Large intestine (tissue), 3 donors: Measurements from ENCODE around the gene DAGLA. TPM values are rescaled to one million over a fixed set of nuclear protein-coding genes. Genes with fewer than 3 reads are reported as not detected.
A peak's percentile ranks its signal among the peaks of the same experiment; 100 is the strongest.

Source experiments
- DNase-seq, 2 donors: peaks; one replicate each; pipeline versions ENCODE4 v3.0.0 to v3.0.0-alpha.2; 2013
- H3K27ac ChIP-seq: one replicate; pipeline ENCODE4 v1.5.1; 2013; ENCODE audit warnings: low read length
- H3K27me3 ChIP-seq: 2 replicates; pipeline ENCODE4 v1.6.1; 2013; ENCODE audit warnings: low read length; ENCODE audit not compliant: control insufficient read depth, insufficient read depth
- H3K36me3 ChIP-seq: 2 replicates; pipeline ENCODE4 v1.6.1; 2013; ENCODE audit warnings: low read length; ENCODE audit not compliant: control insufficient read depth, insufficient read depth
- H3K4me1 ChIP-seq: one replicate; pipeline ENCODE4 v1.6.1; 2013; ENCODE audit warnings: low read length; ENCODE audit not compliant: control insufficient read depth, insufficient read depth
- H3K4me3 ChIP-seq: one replicate; pipeline ENCODE4 v1.5.1; 2013; ENCODE audit warnings: low read length
- H3K9me3 ChIP-seq: one replicate; pipeline ENCODE4 v1.6.1; 2013; ENCODE audit warnings: mild to moderate bottlenecking, low read depth, low read length, moderate library complexity; ENCODE audit not compliant: control insufficient read depth
- WGBS: methylation state at CpG from one replicate; pipeline ENCODE4 v1.1.5; 2013; ENCODE audit warnings: low lambda C conversion rate; ENCODE audit not compliant: insufficient coverage; 5-methylcytosine and 5-hydroxymethylcytosine counted together
- polyA plus RNA-seq: library from polyadenylated mRNA; unstranded; fragments of 120-200 nt; gene quantifications from one replicate; pipeline ENCODE4 v1.2.1, GENCODE V29; 2013

The DAGLA gene
- polyA plus RNA-seq, 1 donor: 12.0 TPM

DNA sequence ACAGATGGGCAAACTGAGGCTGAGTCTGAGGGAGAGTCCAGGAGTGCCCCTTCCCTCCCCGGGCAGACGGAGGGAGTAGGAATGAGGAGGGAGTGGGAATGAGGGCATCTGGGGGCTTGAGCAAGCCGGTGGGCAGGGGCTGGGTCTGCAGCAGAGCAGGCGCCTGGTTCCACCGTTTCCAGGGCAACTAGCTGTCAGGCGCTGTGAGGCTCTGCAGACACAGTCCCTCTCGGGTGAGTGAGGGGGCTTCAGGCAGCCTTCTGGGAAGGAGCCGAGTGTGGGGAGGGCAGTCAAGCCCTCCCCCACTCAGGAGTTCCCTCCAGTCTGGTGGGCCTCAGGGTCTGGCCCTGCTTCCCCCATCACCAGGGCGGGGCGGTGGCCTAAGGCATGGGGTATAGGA is 93.2 kb downstream of the DAGLA start:
- no peak overlapping the region for H3K4me3 ChIP-seq
- H3K36me3 ChIP-seq: peaks cover 43% of the 10 kb centered on the region
- H3K9me3 ChIP-seq: no peaks in the 10 kb centered on the region
- no peaks in the 10 kb centered on the region for H3K27me3 ChIP-seq
- WGBS: no CpG with 5 or more reads among the region's 10 CpGs
- H3K27ac ChIP-seq: no peak overlapping the region
- peak in 1 of 2 donors; percentile 31 for DNase-seq
- peaks cover 27% of the 10 kb centered on the region for H3K4me1 ChIP-seq

DNA sequence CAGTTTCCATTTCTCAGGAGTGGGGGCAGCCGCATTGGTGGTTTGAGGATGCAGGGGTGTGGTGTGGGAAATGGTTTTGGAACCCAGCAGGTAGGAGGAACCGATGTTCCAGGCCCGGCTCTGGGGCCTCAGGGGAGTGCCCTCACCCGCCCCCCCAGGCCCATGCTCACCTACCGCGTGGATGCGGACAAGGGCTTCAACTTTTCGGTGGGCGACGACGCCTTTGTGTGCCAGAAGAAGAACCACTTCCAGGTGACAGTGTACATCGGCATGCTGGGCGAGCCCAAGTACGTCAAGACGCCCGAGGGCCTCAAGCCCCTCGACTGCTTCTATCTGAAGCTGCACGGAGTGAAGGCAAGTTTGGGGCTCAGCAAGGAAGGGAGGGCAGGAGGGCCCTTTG is 93.6 kb downstream of the DAGLA start:
- H3K27ac ChIP-seq: no peak overlapping the region
- peaks cover 48% of the 10 kb centered on the region for H3K36me3 ChIP-seq
- 100% methylated on average over 2 of the region's 18 CpGs for WGBS
- DNase-seq: no peak
- H3K9me3 ChIP-seq: no peaks in the 10 kb centered on the region
- no peak overlapping the region for H3K4me3 ChIP-seq
- no peaks in the 10 kb centered on the region for H3K27me3 ChIP-seq
- H3K4me1 ChIP-seq: peaks cover 22% of the 10 kb centered on the region

DNA sequence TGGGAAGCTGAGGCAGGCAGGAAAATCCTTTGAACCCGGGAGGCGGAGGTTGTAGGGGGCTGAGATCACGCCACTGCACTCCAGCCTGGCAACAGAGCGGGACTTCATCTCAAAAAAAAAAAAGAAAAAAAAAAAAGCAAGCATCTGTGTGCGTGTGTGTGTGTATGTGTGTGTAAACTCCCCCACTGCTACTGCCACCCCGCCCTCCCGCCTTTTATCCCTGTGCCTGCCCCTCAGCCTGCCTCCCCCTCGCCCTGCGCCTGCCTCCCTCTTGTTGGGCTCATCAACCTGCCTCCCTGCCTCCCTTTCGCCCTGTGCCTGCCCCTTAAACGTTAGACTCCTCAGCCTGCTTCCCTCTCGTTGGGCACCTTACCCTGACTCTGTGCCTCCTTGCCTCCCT is 94.2 kb downstream of the DAGLA start:
- no peak for DNase-seq
- H3K4me1 ChIP-seq: peaks cover 16% of the 10 kb centered on the region
- H3K36me3 ChIP-seq: peaks cover 54% of the 10 kb centered on the region
- 83% methylated on average over 2 of the region's 12 CpGs for WGBS
- H3K9me3 ChIP-seq: no peaks in the 10 kb centered on the region
- H3K27ac ChIP-seq: no peak overlapping the region
- no peaks in the 10 kb centered on the region for H3K27me3 ChIP-seq
- no peak overlapping the region for H3K4me3 ChIP-seq

DNA sequence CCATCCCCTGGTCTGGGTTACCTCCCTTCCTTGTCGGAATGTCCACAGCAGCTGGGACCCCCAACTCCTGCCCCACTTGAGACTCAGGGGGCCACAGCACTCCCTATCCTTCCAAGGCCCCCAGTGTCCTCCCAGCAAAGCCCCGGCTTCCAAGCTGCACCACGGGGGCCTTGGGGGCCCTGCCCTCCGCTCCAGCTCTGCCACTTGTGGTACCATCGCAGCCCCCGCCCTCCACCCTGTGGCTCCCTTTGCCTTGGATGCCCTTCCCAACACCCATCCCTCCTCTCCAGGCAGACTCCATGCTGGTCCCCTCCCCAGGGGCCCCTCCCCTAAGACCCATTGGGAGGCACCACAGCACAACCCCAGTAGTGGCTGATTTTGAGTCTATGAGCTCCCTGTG is 94.9 kb downstream of the DAGLA start:
- H3K36me3 ChIP-seq: peaks cover 61% of the 10 kb centered on the region
- no peak overlapping the region for H3K27ac ChIP-seq

DNA sequence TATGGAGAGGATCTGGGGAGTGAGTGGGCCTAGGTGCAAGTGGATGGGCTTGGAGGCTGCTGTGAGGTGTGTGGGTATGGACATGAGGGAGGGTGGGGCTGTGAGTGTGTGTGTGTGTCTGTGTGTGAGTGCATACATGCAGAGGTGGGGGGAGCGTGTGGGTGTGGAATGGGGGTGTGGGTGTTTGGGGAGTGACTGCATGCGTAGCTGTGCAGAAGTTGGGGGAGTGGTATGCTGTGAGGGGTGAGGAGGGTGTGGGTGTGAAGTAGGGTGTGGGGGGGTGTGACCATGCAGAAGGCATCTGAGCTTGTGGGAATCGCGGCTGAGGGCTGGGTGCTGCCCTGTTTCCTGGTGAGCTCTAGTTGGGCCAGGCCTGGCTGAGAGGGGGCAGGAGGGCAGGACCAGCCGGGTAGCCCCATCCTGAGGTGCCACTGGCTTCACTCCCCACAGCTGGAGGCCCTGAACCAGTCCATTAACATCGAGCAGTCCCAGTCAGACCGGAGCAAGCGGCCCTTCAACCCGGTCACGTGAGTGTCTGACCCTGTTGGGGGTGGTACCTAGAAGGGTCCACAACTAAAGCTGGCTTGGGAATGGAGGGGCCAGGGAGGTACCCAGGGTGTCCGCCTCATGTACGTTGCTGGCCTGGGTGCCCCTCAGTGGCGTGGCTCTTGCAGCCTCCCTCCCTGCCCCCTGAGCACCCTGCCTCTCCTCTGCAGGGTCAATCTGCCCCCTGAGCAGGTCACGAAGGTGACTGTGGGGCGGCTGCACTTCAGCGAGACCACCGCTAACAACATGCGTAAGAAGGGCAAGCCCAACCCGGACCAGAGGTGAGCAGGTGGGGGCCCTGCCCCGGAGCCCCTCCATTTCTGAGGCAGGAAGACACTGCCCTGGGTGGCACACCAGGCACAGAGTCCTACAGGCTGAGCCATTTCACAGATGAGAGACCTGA is 95.7 kb downstream of the DAGLA start:
- no peaks in the 10 kb centered on the region for H3K27me3 ChIP-seq
- H3K27ac ChIP-seq: no peak overlapping the region
- WGBS: no CpG with 5 or more reads among the region's 20 CpGs
- H3K9me3 ChIP-seq: no peaks in the 10 kb centered on the region
- H3K4me1 ChIP-seq: peaks cover 10% of the 10 kb centered on the region
- no peak for DNase-seq
- H3K36me3 ChIP-seq: peaks cover 67% of the 10 kb centered on the region
- no peak overlapping the region for H3K4me3 ChIP-seq

More for the DNA sequence above, 94.9 kb downstream of the DAGLA start:
- no CpG with 5 or more reads among the region's 6 CpGs for WGBS
- H3K4me1 ChIP-seq: peaks cover 10% of the 10 kb centered on the region
- H3K27me3 ChIP-seq: no peaks in the 10 kb centered on the region
- DNase-seq: no peak
- H3K9me3 ChIP-seq: no peaks in the 10 kb centered on the region
- H3K4me3 ChIP-seq: no peak overlapping the region

DNA sequence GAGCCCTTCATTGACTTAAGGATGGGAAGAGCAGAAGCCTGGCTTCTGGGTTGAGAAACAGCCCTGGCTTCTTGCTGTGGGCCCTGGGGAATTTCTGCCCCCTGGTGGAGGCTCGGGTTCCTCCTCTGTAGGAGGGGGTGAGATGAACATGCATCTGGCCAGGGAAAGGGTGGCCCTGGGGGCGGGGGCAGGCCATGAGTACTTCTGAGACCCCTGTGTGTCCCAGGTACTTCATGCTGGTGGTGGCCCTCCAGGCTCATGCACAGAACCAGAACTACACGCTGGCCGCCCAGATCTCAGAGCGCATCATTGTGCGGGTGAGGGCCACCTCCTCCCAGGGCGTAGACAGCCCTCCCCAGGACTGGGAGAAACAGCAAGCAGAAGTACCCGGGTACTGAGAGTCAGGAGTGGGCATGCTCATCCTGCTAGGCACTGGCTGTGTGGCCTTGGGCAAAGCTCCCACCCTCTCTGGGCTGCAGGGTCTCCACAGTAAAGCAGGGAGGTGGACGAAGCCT is 96.4 kb downstream of the DAGLA start:
- DNase-seq: peak in 1 of 2 donors; percentile 51
- Histone ChIP-seq H3K4me1 (peaks cover 10% of the 10 kb centered on the region), H3K4me3 (no peak overlapping the region), H3K27ac (no peak overlapping the region), H3K27me3 (no peaks in the 10 kb centered on the region), H3K36me3 (peaks cover 69% of the 10 kb centered on the region), H3K9me3 (no peaks in the 10 kb centered on the region)
- no CpG with 5 or more reads among the region's 9 CpGs for WGBS

DNA sequence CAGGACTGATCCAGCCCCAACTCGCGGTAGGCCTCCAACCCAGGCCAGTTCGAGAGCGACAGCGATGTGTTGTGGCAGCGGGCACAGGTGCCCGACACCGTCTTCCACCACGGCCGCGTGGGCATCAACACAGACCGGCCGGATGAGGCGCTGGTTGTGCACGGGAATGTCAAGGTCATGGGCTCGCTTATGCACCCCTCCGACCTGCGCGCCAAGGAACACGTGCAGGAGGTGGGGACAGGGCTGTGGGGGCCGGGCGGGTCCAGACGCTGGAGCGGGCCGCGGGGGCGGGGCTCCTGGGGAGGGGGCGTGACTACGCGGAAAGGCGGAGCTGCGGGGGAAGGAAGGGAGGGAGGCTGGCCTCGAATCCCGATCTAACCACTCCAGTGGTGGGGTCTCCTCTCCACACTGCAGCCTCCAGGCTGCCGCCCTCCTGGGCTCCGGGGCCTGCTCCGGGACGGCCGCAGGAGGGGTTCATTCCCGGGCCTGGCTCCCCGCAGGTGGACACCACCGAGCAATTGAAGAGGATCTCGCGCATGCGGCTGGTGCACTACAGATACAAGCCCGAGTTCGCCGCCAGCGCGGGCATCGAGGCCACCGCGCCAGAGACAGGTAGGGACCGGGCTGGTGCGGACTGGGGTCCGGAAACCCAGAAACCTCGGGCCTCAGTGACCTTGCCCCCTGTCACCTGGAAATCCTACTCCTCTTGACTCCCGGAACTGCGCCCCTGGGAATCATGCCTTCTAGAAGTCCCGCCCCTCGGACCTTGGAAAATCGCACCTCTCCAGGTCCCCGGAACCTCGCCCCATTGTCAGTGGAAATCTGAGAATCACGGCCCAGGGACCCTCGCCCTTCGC is 97.3 kb downstream of the DAGLA start:
- Histone ChIP-seq H3K27me3 (no peaks in the 10 kb centered on the region), H3K27ac (no peak overlapping the region), H3K9me3 (no peaks in the 10 kb centered on the region), H3K36me3 (peaks cover 68% of the 10 kb centered on the region), H3K4me3 (no peak overlapping the region), H3K4me1 (peaks cover 7% of the 10 kb centered on the region)
- 93% methylated on average over 5 of the region's 67 CpGs for WGBS
- DNase-seq: no peak

DNA sequence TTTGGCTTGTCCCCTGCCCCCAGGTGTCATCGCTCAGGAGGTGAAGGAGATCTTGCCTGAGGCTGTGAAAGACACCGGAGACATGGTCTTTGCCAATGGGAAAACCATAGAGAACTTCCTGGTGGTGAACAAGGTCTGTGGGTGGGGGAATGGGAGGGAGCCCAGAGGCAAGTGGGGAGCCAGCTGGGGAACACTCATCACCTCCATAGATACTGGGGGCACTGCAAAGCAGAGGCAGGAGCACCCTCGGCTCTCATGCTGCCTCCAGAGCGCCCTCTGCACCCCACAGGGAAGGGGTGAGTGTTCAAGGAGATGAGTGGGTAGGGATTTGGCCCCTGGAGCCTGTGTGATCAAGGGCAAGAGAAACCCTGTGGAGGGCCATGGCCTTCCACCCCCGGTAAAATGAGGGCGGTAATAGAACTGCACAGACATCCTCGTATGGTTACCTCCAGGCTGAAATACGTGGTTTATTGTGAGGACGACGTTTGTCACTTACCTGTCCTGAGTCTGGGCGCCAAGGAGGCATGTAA is 98.2 kb downstream of the DAGLA start:
- Histone ChIP-seq H3K36me3 (peaks cover 76% of the 10 kb centered on the region), H3K27me3 (no peaks in the 10 kb centered on the region), H3K27ac (no peak overlapping the region), H3K9me3 (no peaks in the 10 kb centered on the region), H3K4me3 (no peak overlapping the region), H3K4me1 (peaks cover 4% of the 10 kb centered on the region)
- DNase-seq: no peak
- 100% methylated on average over 1 of the region's 11 CpGs for WGBS

DNA sequence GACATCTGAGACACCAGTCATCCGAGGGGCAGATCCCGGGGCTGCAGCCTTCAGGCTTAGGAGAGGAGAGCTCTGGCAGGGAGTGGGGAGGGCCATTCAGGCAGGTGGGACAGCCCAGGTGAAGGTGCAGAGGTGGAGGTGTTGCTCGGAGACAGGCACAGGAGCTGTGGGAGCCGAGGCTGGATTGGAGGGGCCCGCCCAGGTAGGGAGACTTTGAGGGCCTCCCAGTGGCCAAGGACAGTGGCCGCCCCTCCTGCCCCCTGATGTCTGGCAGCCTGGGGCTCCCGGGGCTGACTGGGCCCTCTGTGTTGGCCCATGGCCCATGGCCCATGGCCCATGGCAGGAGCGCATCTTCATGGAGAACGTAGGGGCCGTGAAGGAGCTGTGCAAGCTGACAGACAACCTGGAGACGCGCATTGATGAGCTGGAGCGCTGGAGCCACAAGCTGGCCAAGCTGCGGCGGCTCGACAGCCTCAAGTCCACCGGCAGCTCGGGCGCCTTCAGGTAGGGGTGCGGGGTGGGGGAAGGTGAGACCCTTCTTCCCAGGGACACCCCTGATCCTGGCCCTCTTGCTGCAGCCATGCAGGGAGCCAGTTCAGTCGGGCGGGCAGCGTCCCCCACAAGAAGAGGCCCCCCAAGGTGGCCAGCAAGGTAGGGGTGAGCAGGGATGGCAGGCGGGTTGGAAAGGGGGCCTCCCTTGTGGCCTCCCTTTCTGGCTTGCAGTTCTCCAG is 98.9 kb downstream of the DAGLA start:
- Histone ChIP-seq H3K27ac (no peak overlapping the region), H3K27me3 (no peaks in the 10 kb centered on the region), H3K36me3 (peaks cover 80% of the 10 kb centered on the region), H3K9me3 (no peaks in the 10 kb centered on the region), H3K4me1 (peaks cover 4% of the 10 kb centered on the region), H3K4me3 (no peak overlapping the region)
- no peak for DNase-seq
- WGBS: no CpG with 5 or more reads among the region's 24 CpGs
